Right lobe of liver (tissue), 4 donors: ENCODE data around the gene PIGC.

ENCODE experiments used
- CTCF ChIP-seq, 4 donors: fragments of 200-600 bp in 3 of 4; fragments of 450-650 bp in 1 of 4; IDR thresholded peaks; one replicate each; pipeline versions ENCODE4 v1.5.1 to v1.8.0; 2016 to 2022; ENCODE audit warnings: antibody characterized with exemption in 4 of 4, mild to moderate bottlenecking in 2 of 4
- POLR2A ChIP-seq: fragments of 450-650 bp; IDR thresholded peaks from one replicate; pipeline ENCODE4 v1.6.1; 2017; ENCODE audit warnings: antibody characterized with exemption, mild to moderate bottlenecking
- donor health status: DM: no; HTN: no; CAD: no.
- donor health status: DM: no; HTN: no; CAD: no.
- donor health status: DM: no; HTN: yes; CAD: no.

- TF ChIP-seq POLR2A, result no peak
- TF ChIP-seq CTCF (IDR thresholded peaks at IDR 0.05), result no peak
Measured at GRCh38 chr1:172401477-172401876, 42.4 kb downstream of the PIGC start.
